OCI-LY3 (cell line): ENCODE results near the gene PEA15.

Experiments
- H2AFZ ChIP-seq: fragments of 200-600, 300-600 bp; shearing (Covaris generic); 2 replicates; pipeline ENCODE4 v1.6.0; 2014; ENCODE audit warnings: antibody characterized with exemption, low read depth, low read length
- H3K27ac ChIP-seq: fragments of 200-600, 300-600 bp; sonication (generic); 2 replicates; pipeline ENCODE4 v1.5.1; 2014; ENCODE audit warnings: mild to moderate bottlenecking, low read length, moderate library complexity, mixed read lengths
- H3K27me3 ChIP-seq: fragments of 200-600, 300-600 bp; sonication (generic); 2 replicates; pipeline ENCODE4 v1.6.1; 2014; ENCODE audit warnings: low read depth, low read length, mixed read lengths
- H3K36me3 ChIP-seq: fragments of 200-600, 300-600 bp; sonication (generic); replicated peaks from 2 replicates; pipeline ENCODE3; 2014; ENCODE audit warnings: low read depth, low read length, mixed read lengths
- H3K4me1 ChIP-seq: fragments of 300-600, 200-600 bp; sonication (generic); 2 replicates; pipeline ENCODE4 v1.6.1; 2014; ENCODE audit warnings: low read length, mixed read lengths
- H3K4me2 ChIP-seq: fragments of 200-600, 300-600 bp; sonication (generic); 2 replicates; pipeline ENCODE4 v1.6.1; 2014; ENCODE audit warnings: low read length, mixed read lengths
- H3K4me3 ChIP-seq: fragments of 300-600, 200-600 bp; sonication (generic); 2 replicates; pipeline ENCODE4 v1.5.1; 2014; ENCODE audit warnings: antibody characterized with exemption, mild to moderate bottlenecking, low read length, moderate library complexity
- H3K79me2 ChIP-seq: fragments of 300-600, 200-600 bp; shearing (Covaris generic); 2 replicates; pipeline ENCODE4 v1.6.1; 2014; ENCODE audit warnings: mild to moderate bottlenecking, low read length, mixed read lengths
- H3K9ac ChIP-seq: fragments of 300-600, 200-600 bp; shearing (Covaris generic); 2 replicates; pipeline ENCODE4 v1.6.0; 2014; ENCODE audit warnings: mild to moderate bottlenecking, low read length, moderate library complexity
- H3K9me3 ChIP-seq: fragments of 200-600, 300-600 bp; shearing (Covaris generic); 2 replicates; pipeline ENCODE4 v1.6.1; 2014; ENCODE audit warnings: low read length, mixed read lengths; ENCODE audit not compliant: insufficient read depth
- H4K20me1 ChIP-seq: fragments of 200-600, 300-600 bp; sonication (generic); 2 replicates; pipeline ENCODE4 v1.6.1; 2016; ENCODE audit warnings: low read length, mixed read lengths; ENCODE audit not compliant: insufficient read depth
- EZH2phosphoT487 ChIP-seq: fragments of 200-600 bp; shearing (Covaris generic); IDR thresholded peaks from 2 replicates; pipeline ENCODE4 v1.6.1; 2018; ENCODE audit warnings: antibody characterized with exemption, mixed run types, low read depth
- TF ChIP-seq, protein P1 (sequence below): fragments of 200-600, 300-600 bp; sonication (generic); IDR thresholded peaks from 2 replicates; pipeline ENCODE4 v1.5.1; 2014; ENCODE audit warnings: antibody characterized with exemption, low read length, low read depth

The PEA15 gene

DNA sequence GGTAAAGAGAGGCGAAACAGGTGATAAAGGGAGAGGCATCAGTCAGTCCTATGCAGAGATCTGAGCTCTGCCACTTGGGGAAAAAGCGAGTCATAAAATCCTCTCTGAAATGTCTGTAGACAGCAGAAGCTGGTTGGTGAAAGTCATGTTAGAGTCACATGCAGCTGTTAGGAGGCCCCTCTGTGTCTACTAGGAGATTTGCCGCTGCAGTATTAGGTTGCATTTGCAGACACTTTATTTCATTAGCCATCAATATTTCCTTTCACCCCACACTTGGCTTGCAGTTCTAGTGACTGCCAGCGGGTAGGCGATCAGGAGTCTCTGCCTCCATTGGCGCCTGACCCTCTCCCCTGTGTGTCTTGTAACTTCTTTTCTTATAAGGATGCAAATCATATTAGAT, 37.6 kb upstream of the PEA15 start:
- H3K9ac ChIP-seq: no peak overlapping the region
- TF ChIP-seq EZH2phosphoT487: no peak
- TF ChIP-seq, protein P1, sequence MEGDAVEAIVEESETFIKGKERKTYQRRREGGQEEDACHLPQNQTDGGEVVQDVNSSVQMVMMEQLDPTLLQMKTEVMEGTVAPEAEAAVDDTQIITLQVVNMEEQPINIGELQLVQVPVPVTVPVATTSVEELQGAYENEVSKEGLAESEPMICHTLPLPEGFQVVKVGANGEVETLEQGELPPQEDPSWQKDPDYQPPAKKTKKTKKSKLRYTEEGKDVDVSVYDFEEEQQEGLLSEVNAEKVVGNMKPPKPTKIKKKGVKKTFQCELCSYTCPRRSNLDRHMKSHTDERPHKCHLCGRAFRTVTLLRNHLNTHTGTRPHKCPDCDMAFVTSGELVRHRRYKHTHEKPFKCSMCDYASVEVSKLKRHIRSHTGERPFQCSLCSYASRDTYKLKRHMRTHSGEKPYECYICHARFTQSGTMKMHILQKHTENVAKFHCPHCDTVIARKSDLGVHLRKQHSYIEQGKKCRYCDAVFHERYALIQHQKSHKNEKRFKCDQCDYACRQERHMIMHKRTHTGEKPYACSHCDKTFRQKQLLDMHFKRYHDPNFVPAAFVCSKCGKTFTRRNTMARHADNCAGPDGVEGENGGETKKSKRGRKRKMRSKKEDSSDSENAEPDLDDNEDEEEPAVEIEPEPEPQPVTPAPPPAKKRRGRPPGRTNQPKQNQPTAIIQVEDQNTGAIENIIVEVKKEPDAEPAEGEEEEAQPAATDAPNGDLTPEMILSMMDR: peak; percentile 29
- no peak overlapping the region for H2AFZ ChIP-seq
- no peak overlapping the region for H3K27ac ChIP-seq
- no peaks in the 10 kb centered on the region for H3K9me3 ChIP-seq
- no peaks in the 10 kb centered on the region for H4K20me1 ChIP-seq
- no peaks in the 10 kb centered on the region for H3K79me2 ChIP-seq
- H3K4me2 ChIP-seq: peak overlapping the region; percentile 16; the same call in 1 of the 2 replicates
- peaks cover 44% of the 10 kb centered on the region for H3K27me3 ChIP-seq
- H3K36me3 ChIP-seq: no peaks in the 10 kb centered on the region
- H3K4me1 ChIP-seq: peaks cover 42% of the 10 kb centered on the region
- H3K4me3 ChIP-seq: no peak overlapping the region

DNA sequence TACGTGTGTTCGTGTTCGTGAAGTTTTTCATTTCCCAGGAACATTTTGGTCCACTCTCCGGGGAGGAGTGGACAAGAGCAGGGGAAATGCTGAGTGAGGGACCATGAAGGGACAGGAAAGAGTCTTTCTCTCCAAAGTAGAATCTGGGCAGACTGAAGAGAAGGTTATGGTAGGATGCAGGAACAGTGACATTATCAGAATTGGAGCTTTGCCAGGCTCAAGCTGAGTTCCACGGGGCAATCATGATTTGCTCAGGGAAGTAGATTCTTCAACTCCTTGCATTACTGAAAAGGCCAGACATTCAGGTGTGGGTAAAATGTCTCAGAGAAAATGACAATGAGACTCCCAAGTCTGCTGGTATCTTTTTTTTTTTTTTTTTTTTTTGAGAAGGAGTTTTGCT, 37.2 kb upstream of the PEA15 start:
- H3K27me3 ChIP-seq: peaks cover 49% of the 10 kb centered on the region
- peaks cover 39% of the 10 kb centered on the region for H3K4me1 ChIP-seq
- H4K20me1 ChIP-seq: no peaks in the 10 kb centered on the region
- no peaks in the 10 kb centered on the region for H3K79me2 ChIP-seq
- H3K27ac ChIP-seq: no peak overlapping the region
- no peak for TF ChIP-seq EZH2phosphoT487
- TF ChIP-seq, protein P1: peak; percentile 2; the same call in 1 of the 2 replicates
- no peak overlapping the region for H3K9ac ChIP-seq
- H3K4me2 ChIP-seq: peak overlapping the region; percentile 16; the same call in 1 of the 2 replicates
- H3K4me3 ChIP-seq: no peak overlapping the region
- no peaks in the 10 kb centered on the region for H3K36me3 ChIP-seq
- no peak overlapping the region for H2AFZ ChIP-seq
- no peaks in the 10 kb centered on the region for H3K9me3 ChIP-seq

DNA sequence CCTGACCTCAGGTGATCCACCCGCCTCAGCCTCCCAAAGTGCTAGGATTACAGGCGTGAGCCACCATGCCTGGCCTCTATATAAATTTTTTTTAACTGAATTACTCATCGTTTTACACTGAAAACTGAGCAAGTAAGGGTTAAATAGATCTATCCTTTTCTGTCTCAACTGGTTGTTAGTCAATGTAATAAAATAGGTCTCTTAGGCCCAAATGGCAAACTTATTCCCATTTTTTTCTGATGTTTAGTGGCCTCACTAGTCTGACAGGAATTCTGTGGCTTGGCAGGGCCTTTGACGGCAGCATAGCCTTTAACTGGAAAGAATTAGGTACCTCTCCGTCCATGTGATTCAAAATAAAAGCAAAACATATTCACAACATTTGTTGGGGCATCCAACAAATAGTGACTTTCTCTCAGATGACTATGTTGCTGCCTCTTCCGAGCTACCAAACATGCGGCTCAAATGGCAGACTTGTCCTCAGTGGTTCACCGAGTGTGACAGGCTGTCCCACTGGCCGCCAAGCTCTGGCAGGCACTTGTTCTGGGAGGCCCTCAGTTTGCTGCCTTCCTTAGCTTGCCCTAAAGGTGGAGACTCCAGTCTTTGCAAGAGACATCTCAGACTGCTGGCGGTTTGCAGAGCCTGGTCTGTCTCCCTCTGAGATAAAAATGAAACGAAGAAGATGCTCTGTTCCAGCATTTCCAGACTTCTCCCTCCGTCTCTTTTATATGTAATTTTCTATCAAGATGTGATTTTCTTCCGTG, 36.4 kb upstream of the PEA15 start:
- Histone ChIP-seq H3K9me3 (no peaks in the 10 kb centered on the region), H2AFZ (no peak overlapping the region), H3K27me3 (peaks cover 56% of the 10 kb centered on the region), H3K36me3 (no peaks in the 10 kb centered on the region), H4K20me1 (no peaks in the 10 kb centered on the region), H3K4me2 (peak overlapping the region; percentile 69), H3K9ac (no peak overlapping the region), H3K79me2 (no peaks in the 10 kb centered on the region), H3K27ac (no peak overlapping the region), H3K4me3 (no peak overlapping the region), H3K4me1 (peaks cover 39% of the 10 kb centered on the region)
- TF ChIP-seq EZH2phosphoT487: no peak
- TF ChIP-seq, protein P1: no peak

DNA sequence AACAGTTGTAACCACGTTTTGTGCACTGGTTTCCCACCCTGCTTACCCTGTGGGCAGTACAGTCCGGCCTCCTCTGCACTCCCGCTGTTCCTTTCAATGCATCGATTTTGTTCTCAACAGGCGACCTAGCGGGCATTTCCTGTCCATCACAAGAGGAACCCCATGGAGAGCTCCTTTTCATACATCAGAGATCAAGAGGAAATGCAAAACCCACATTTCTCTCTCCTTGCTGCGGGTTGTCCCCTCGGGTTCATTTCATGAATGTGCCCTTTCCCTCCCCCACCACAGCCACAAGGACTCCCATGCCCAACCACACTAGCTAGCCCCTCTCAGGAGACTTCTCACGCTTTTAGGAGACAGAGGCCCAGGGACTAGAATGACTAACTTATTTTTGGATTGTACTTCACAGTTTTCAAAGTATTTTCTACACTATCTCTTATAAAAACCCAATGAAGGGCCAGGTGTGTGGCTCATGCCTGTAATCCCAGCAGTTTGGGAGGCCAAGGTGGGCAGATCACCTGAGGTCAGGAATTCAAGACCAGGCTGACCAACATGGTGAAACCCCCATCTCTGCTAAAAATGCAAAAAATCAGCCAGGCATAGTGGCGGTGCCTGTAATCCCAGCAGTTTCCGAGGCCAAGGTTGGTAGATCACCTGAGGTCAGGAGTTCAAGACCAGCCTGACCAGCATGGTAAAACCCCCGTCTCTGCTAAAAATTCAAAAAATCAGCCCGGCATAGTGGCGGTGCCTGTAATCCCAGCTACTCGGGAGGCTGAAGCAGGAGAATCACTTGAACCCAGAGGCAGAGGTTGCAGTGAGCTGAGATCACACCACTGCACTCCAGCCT, 35.4 kb upstream of the PEA15 start:
- peak overlapping the region; percentile 34 for H3K4me3 ChIP-seq
- no peaks in the 10 kb centered on the region for H3K79me2 ChIP-seq
- H3K9me3 ChIP-seq: no peaks in the 10 kb centered on the region
- H3K27ac ChIP-seq: peak overlapping the region; percentile 24; the same call in 1 of the 2 replicates
- peaks cover 66% of the 10 kb centered on the region for H3K27me3 ChIP-seq
- H2AFZ ChIP-seq: no peak overlapping the region
- H3K9ac ChIP-seq: 0 out of 2 replicates have a peak overlapping the region, but pooled peaks have one; percentile 10
- peaks cover 39% of the 10 kb centered on the region for H3K4me1 ChIP-seq
- peak overlapping the region; percentile 69 for H3K4me2 ChIP-seq
- no peaks in the 10 kb centered on the region for H4K20me1 ChIP-seq
- H3K36me3 ChIP-seq: no peaks in the 10 kb centered on the region
- TF ChIP-seq, protein P1: no peak
- 0 out of 2 replicates have a peak, but pooled peaks have one; percentile 61 for TF ChIP-seq EZH2phosphoT487
